Subcutaneous adipose tissue (tissue), 4 donors: Measurements from ENCODE around the gene MEIOB. TPM values are rescaled to one million over a fixed set of nuclear protein-coding genes. Genes with fewer than 3 reads are reported as not detected.

Source experiments
- total RNA-seq, 4 donors: library from RNA; depleted of rRNA; stranded (reverse); fragments of >200 nt; gene quantifications; one replicate each; pipeline ENCODE4 v1.1.0, GENCODE V29; 2016
- TF ChIP-seq, protein P1 (sequence below): fragments of 450-650 bp; IDR thresholded peaks from one replicate; pipeline ENCODE4 v1.5.1; 2016; ENCODE audit warnings: low read depth, mild to moderate bottlenecking, control low read depth, antibody characterized with exemption, moderate library complexity

The MEIOB gene
- total RNA-seq, 4 donors from 2014 or later: not detected

DNA sequence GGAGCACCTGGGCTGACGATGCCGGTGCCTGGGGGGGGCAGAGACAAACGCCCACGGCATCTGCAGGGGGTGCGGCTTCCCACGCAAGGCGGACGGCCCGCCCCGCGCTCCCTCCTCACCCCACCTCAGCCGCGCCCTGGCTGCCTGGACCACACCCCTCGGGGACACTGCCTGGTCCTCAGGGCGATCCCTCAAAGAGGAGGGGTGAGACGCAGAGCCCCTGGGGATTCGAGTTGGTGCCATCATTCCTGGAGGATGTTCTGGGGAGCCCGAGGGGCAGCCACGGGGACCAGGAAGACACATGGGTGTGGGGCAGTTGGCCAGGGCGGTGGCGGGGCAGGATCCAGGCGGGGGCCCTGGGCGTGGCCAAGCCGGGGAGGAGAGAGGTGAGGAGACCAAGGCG is 82.3 kb downstream of the MEIOB start:
- TF ChIP-seq, protein P1, sequence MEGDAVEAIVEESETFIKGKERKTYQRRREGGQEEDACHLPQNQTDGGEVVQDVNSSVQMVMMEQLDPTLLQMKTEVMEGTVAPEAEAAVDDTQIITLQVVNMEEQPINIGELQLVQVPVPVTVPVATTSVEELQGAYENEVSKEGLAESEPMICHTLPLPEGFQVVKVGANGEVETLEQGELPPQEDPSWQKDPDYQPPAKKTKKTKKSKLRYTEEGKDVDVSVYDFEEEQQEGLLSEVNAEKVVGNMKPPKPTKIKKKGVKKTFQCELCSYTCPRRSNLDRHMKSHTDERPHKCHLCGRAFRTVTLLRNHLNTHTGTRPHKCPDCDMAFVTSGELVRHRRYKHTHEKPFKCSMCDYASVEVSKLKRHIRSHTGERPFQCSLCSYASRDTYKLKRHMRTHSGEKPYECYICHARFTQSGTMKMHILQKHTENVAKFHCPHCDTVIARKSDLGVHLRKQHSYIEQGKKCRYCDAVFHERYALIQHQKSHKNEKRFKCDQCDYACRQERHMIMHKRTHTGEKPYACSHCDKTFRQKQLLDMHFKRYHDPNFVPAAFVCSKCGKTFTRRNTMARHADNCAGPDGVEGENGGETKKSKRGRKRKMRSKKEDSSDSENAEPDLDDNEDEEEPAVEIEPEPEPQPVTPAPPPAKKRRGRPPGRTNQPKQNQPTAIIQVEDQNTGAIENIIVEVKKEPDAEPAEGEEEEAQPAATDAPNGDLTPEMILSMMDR: no peak

DNA sequence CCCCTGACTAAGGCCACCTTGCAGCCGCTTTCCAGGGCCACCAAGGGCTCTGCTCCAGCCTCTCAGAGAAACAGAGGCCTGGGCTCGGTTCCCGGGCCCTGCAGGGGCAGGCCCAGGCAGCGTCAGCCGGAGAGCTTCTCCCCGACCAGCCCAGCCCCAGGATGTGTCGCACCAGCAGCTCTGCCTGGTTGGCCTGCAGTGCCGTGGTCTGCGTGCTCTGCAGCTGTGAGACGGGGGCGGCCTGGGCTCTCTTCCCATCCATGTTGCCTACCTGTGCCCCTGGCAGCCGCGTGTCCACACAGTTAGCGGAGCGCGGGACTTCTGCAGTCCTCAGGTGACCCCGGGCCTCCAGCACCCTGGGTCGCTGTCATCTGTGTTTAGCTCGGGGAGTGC is 83.3 kb downstream of the MEIOB start:
- TF ChIP-seq, protein P1: no peak

DNA sequence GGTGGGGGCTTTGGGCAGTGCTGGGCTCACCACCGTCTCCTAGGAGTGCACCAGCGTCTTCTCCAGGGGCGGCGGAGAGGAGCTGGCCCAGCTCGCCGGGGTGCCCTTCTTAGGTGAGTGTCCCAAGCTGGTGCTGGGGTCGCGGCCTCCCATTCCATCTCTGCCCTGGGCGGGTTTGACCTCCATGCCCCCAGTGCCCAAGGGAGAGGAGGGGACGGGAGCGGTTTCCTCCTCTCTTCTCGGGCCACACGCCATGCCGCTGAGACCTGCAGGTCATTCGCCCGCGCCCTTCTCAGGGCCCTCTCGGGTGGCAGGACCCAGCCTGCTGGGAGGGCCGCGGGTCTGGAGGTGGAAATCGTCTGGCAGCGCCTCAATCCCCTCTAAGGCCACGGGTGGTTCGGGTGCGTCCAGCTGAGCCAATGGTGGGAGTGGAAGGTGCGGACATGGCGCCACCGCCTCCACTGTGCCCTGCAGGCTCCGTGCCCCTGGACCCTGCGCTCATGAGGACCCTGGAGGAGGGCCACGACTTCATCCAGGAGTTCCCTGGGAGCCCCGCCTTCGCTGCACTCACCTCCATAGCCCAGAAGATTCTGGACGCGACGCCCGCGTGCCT is 83.8 kb downstream of the MEIOB start:
- TF ChIP-seq, protein P1: no peak

DNA sequence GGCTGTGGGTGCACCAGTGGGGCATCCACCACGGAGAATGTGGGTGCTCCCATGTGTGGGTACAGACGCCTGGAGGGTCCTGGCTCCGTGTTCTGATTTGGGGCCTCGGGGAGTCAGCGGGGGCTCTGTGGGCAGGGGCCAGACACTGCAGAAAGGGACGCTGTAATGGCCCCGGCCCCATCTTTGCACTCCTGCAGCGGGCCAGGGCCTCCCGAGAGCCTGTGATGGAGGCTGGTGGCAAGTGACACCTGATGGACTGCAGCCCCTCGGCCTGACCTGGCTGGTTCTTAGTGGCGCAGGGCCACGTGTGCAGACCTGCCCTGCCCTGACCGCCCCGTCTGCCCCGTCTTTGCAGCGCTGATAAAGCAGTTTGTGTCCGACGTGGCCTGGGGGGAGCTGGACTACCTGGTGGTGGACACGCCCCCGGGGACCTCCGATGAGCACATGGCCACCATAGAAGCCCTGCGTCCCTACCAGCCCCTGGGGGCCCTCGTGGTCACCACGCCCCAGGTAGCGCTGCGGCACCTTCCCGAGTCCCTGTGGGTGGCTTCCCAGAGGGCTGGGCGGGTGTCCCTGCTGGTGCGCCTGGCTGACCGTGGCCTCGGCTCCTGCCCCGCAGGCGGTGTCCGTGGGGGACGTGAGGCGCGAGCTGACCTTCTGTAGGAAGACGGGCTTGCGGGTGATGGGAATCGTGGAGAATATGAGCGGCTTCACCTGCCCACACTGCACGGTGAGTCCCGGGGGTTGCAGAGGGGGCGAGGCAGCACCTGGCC is 84.5 kb downstream of the MEIOB start:
- TF ChIP-seq, protein P1: no peak

DNA sequence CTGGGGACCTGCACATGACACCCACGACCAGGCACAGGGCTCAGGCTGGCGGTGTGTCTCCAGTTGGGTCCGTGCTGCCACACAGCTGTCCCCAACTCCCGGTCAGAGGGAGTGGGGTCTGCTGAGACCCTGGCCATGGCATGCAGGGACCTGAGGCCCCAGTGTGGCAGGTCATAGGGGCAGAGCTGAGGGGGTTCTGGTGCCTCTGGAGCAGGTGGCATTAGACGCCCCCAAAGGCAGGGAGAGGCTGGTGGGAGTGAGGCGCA is 85.0 kb downstream of the MEIOB start:
- TF ChIP-seq, protein P1: no peak

DNA sequence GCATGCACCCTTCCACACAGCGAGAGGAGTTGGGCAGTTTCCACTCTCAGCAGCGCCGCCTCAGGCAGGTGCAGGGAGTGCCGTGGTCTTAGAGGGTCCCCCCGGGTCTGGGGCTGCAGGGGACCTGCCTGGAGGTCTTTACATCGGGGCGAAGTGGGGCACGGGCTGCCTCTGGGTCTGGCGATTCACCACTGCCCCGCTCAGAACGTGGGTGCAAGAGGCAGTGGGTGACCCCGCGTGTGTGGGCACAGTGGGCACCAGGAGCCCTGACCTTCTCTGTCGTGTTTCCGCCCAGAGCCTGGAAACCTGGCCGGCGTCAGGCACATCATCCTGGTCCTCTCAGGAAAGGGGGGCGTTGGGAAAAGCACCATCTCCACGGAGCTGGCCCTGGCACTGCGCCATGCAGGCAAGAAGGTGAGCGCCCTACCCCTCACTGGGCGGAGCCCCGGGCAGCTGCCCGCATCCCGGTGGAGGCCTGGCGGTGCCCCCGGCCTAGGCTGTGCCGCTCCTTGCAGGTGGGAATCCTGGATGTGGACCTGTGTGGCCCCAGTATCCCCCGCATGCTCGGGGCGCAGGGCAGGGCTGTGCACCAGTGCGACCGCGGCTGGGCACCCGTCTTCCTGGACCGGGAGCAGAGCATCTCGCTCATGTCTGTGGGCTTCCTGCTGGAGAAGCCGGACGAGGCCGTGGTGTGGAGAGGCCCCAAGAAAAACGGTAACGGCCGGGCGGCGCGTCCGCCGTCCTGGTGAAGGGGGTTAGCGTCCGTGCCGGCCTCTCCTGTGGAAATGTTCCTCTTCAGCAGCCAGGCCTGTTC is 85.5 kb downstream of the MEIOB start:
- TF ChIP-seq, protein P1: no peak

DNA sequence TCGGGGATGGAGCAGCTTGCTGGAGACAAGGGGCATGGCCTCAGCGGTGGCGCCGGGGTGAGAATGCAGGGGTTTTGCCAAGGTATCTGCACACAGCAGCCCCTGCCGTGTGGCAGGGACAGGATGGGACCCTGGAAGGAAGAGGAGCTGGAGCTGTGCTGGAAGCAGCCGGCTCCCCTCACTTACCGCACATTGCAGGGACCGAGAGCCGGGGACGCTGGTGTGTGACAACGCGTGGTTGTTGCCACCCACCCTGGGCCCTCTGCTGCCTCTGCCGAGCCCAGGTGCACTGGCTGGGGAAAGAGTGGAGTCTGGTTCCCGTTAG is 86.2 kb downstream of the MEIOB start:
- TF ChIP-seq, protein P1: no peak
